ENCODE measurements around the gene RAB11A.

DNA sequence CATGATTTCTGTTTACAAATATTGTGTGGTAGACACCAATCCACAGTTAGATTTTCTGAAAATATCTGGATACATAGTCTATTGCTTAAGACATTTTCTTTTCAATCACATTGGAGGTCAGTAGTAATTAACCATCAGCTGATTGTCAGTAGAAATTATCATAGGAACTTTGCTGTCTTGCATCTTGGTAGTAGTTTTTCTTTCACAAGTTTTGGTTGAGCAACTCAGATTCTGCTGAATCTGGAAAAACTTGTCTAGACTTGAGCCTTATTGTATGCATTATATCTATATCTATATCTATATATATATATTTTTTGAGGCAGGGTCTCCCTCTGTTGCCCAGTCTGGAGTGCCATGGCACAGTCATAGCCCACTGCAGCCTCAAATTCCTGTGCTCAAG, 4.0 kb downstream of the RAB11A start:
- TF ChIP-seq POLR2A (IDR thresholded peaks at IDR 0.05) (no peak), POLR2AphosphoS5 (IDR thresholded peaks at IDR 0.05; ENCODE audit: insufficient read depth in 1 of 2, low read depth in 1 of 2) (no peak)
- TF ChIP-seq, protein P1, sequence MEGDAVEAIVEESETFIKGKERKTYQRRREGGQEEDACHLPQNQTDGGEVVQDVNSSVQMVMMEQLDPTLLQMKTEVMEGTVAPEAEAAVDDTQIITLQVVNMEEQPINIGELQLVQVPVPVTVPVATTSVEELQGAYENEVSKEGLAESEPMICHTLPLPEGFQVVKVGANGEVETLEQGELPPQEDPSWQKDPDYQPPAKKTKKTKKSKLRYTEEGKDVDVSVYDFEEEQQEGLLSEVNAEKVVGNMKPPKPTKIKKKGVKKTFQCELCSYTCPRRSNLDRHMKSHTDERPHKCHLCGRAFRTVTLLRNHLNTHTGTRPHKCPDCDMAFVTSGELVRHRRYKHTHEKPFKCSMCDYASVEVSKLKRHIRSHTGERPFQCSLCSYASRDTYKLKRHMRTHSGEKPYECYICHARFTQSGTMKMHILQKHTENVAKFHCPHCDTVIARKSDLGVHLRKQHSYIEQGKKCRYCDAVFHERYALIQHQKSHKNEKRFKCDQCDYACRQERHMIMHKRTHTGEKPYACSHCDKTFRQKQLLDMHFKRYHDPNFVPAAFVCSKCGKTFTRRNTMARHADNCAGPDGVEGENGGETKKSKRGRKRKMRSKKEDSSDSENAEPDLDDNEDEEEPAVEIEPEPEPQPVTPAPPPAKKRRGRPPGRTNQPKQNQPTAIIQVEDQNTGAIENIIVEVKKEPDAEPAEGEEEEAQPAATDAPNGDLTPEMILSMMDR (IDR thresholded peaks at IDR 0.05) = no peak
